Left hindlimb (tissue), 1 donor: ENCODE data around the gene NCAM1.

ENCODE experiments used
- DNase-seq: peaks from one replicate; pipeline ENCODE4 v3.0.0-alpha.2; 2018

The NCAM1 gene

DNA sequence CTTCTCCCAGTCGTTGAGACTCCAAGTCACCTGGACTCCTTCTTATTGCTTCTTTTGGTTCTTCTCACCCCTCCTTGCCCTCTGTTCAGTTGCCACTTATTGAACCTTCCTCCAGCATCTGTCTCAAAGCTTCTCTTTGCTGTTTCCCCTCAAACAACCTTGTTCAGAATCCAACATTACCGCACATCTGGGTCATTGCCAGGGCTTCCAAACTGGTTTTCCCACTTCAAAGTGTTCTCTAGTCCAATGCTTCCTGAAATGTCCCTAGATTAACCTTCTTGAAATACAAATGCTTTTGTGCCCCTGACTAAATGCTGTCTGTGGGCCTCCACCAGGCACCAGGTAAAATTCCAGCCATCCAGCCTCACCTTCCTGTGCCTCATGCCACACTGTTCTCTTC, 252.3 kb downstream of the NCAM1 start:
- DNase-seq = no peak

DNA sequence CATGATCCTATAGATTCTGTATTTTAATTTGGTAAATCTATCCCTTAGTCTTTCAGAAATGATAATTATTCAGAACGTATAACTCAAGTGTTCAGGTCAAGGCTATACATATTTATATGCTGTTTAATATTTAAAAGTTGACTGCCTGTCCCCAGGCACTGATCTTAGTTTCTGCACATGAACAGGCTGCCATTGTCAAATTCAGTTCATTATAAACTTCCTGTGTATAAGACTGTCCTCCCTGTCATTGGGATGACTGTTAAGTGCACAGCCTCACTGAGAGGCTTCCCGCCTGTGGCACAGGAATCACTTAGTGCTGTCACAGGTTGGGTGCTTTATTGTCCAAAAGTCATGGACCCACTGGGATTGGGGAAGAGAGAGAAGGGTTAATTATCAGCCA, 261.0 kb downstream of the NCAM1 start:
- no peak for DNase-seq

DNA sequence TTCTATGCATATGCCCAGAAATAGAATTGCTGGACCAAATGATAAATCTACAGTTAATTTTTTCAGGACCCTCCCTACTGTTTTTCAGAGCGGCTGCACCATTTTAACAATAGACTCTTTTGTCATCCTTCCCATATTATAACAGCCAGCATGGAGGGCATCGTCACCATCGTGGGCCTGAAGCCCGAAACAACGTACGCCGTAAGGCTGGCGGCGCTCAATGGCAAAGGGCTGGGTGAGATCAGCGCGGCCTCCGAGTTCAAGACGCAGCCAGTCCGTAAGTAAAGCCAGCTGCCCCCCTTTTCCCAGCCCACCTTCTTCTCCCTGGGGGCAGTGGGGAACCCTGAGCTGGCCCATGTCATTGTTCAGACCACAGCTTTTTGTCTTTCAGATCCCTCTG, 273.7 kb downstream of the NCAM1 start:
- no peak for DNase-seq

DNA sequence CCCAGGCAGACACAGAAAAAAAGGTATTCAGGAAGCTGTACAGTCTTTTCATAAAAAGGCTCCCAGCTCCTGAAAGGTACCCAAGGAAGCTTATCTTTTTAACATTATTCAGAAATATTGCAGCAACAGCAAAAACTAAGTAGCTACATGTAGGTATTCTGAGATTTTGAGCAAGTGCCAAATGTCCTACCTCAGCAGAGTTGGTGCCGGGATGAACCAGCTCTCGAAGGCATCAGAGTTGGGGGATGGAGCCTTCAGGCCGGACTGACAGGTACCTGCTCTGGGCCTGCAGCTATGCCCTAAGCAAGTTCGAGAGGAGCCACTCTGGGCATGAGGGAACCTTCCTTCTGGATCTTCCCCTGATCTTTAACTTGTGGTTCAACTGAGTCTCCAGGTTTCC, 276.0 kb downstream of the NCAM1 start:
- no peak for DNase-seq

DNA sequence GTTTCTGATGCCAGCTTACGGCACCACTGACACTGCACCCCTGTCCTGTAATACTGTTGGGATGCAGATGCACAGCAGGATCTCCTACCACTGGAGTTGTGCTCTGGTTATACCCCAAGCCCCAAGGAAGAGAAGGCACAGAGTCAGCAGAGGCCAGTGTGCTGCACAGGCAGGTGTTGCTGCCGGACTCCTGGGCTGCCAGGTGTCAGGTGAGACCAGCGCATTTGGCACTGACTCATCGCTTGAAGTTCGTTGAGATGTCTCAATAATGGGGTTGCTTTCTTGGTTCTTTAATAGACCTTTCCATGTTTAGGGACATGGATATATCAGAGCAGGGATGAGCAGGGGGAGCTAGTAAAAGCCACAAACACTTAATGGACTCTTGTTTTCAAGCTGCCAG, 277.5 kb downstream of the NCAM1 start:
- no peak for DNase-seq

DNA sequence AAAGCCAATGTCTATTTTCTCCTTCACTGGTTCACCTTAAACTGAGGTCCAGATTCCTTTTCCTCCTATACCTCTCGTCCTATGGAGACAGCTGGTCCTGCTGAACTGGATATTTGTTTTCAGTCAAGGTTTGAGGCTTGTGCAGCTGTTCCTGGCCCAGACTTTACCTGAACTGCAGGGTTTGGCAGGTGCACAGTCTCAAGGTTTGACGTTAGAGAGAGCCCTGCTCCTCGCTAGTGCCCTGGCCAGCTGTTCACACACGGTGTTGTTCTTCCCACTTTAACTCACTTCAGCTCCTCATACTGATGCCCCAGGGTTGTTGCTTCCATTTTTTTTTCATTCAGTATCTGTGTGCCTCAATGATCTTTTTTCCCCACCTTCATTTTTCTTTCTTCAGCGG, 279.2 kb downstream of the NCAM1 start:
- DNase-seq = no peak

GRCh38 chr11:113240790-113241635, 279.8 kb downstream of the NCAM1 start:
- no peak for DNase-seq

DNA sequence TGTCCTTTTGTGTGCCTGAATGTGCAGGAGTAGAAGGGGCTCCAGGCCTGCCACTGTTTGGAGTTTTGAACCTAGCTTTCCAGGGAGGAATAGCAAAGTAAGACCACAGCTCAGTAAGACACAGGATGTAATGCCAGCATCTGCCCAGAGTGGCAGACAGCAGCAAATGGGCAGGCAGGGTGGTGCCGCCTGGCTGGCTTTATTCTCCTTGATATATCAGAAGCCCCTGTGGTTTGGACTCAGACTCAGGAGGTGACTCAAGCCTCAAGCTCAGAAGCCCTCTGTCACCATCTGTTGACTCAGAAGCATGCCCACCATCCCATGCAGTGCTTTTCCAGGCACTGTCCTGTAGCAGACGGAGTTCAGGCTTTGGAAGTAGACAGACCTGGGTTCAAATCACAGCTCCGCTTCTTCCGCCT, 280.4 kb downstream of the NCAM1 start:
- no peak for DNase-seq

- DNase-seq = no peak
Measured at GRCh38 chr11:113242060-113242459, 280.8 kb downstream of the NCAM1 start.

- DNase-seq = peak; percentile 55
Measured at GRCh38 chr11:113242767-113243397, 281.7 kb downstream of the NCAM1 start.

DNA sequence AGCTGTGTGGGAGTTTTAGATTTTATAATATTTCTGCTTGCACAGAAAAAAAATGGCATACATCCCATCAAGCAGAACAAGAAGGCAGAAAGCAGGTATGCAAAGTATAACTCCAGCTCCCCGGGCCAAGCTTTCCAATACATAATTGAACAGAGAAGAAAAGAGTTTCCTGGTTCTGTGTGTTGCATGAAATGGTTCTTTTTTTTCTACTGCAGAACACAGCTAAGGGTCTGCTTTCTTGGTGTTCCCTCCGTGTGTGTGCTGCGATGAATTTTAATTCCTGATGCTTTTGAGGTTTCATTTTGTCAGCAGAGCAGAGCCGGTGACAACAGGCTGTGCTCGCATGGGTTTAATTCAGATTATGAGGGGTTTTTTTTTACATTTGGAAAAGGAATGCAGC, 282.5 kb downstream of the NCAM1 start:
- DNase-seq = no peak

- no peak for DNase-seq
Measured at GRCh38 chr11:113245216-113245615, 284.0 kb downstream of the NCAM1 start.

- no peak for DNase-seq
Measured at GRCh38 chr11:113247221-113247620, 286.0 kb downstream of the NCAM1 start.

DNA sequence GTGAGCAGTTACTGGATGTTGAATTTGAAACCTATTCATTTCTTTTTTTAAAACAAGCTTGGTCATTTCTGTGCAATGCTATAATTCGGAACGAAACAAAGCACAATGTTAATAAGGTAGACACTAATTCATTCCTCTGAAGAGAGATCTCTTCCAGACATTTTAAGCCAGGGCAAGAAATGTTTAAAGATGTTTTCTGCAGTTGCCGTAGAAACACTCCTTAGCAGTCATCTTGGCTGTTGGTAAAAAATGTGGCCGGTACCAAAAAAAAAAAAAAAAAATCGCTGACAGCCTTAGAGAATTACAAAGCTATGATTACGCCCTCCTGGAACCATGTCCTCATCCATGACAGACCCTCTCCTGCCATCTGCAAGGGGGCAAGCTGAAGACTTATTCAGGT, 286.7 kb downstream of the NCAM1 start:
- no peak for DNase-seq

- DNase-seq = no peak
Measured at GRCh38 chr11:113248702-113249490, 287.7 kb downstream of the NCAM1 start.

- no peak for DNase-seq
Measured at GRCh38 chr11:113249491-113249763, 288.2 kb downstream of the NCAM1 start.

- no peak for DNase-seq
Measured at GRCh38 chr11:113249786-113250185, 288.6 kb downstream of the NCAM1 start.

DNA sequence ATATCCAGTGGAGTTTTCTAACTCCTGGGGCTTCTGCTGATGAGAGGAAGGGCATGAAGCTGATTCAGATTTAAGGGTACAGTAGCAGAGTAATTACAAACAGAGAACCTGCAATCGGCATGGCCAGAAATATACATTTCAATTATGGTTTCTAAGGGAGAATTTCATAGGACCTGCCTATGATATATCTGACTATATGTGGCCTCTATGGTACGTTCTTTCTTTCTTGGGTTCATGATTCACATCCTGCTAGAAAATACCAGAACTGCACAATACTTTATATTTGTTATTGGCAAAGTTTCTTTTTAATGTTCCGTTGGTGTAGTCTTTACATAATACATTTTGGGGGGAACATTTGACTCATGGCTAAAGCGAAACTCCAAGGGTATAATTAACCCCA, 290.1 kb downstream of the NCAM1 start:
- DNase-seq = no peak

DNA sequence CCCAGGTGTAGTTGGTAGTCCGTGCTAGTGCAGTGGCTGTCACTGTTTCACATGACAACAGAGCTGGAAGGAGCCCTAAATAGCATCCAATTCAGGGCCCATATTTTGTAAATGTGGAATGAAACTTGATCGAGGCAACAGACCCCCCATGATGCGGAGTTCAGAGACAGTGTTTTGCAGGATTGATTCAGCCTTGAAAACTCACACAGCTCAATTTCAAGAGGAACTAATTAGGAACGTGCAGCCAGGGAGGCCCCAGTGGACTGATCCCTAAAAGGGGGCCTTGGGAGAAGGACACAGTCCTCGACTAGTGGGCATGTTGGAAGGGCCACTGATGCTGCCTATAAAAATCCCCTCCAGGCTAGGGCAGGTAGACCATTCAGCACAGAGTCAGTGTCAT, 292.2 kb downstream of the NCAM1 start:
- DNase-seq = no peak

DNA sequence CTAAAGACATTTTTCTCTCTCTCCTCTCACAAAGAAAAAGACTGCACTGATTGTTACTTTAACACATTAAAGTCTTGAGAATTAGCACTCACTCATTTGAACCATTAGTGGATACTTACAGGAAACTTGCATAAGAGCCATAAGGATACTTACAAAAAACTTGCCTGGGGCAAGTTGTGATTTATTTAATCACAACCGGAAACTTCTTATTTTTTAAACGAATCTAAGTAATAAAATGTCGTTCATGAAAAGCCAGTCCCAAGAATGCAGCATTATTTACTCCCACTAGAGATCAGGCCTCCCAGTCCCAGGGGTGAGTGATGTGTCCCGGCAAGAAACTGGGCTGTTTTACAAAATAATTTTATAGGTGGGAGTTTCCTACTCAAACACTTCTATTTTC, 293.9 kb downstream of the NCAM1 start:
- no peak for DNase-seq

DNA sequence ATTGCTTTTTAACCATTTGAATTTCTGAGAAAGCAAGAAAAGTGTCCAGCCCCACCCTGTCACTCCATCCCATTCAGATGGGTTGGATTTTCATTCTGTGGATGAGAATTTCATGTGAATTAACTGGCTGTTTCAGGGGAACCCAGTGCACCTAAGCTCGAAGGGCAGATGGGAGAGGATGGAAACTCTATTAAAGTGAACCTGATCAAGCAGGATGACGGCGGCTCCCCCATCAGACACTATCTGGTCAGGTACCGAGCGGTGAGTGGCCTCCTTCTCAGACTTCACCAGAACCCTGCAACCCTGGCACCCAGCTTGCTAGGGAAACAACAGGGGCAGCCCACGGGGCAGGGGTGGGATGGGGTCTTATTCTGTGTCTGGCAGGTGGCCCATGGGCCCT, 294.5 kb downstream of the NCAM1 start:
- no peak for DNase-seq

DNA sequence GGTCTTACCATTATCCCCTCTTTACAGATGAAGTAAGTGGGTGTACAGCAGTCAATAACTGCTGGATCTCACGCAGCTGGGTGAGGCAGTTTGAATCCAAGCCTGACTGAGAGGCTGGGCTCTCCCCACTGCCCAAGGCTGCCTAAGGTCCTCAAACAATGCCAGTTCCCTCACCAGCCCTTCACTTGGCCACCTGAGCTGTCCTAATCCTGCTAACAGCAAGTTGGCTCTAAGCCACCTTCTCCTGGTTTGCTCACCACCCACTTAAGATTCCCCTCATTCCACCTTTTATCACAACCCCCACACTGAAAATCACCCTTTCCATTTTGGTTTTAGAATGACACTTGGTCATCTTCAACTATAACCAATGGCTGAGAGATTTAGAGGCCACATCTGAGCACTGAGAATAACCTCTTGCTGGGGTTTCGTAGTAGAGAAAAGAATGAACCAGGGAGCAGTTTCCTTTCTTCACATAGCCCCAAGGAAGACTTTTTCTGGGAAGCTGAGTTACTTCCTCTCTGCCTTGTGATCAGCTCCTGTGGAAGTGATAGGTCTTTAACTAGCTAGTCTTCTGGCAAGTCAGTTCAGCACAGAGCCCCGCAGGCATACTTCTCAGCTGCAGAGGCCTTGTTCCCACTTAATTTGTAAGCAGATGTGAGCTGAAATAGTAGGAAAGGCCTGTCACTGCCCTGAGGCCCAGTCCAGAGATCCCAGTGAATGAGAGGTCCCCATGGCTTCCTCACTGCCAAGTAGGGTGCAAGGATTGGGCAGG, 295.4 kb downstream of the NCAM1 start:
- DNase-seq = no peak

GRCh38 chr11:113260096-113260425, 298.8 kb downstream of the NCAM1 start:
- DNase-seq = no peak
